Measurements from ENCODE around the gene ZGLP1. TPM values are rescaled to one million over a fixed set of nuclear protein-coding genes. Genes with fewer than 3 reads are reported as not detected.
A peak's percentile ranks its signal among the peaks of the same experiment; 100 is the strongest.

ZGLP1 gene
- total and polyA plus RNA-seq, 2 donors (not counting 1 experiment from before 2014, with no cell fraction given): 6.4 to 8.0 TPM

- Mint-ChIP-seq H3K9me3 (ENCODE audit: insufficient read depth) (no peaks in the 10 kb centered on the region), H3K27me3 (no peaks in the 10 kb centered on the region), H3K27ac (no peak overlapping the region), H3K4me1 (peaks cover 1% of the 10 kb centered on the region), H3K4me3 (no peak overlapping the region)
- ChIA-PET POLR2A (interaction anchor here (0.6 to 1.2 kb wide), 2 partner anchors 14 to 908 kb away, joined by 5 to 6 read pairs; no protein-coding TSS in a partner anchor), CTCF (interaction anchor here (1.0 to 1.1 kb wide), 2 partner anchors 48 to 84 kb away, joined by 4 to 5 read pairs; no protein-coding TSS in a partner anchor)
- Histone ChIP-seq H3K9me3 (ENCODE audit: control extremely low read depth in 1 of 3, control insufficient read depth in 2 of 3, insufficient read depth in 1 of 3, low read length in 2 of 3) (no peaks in the 10 kb centered on the region), H3K4me3 (ENCODE audit: control extremely low read depth in 1 of 5, extremely low read depth in 1 of 5, insufficient read depth in 1 of 5, low read depth in 2 of 5, low read length in 4 of 5) (no peak overlapping the region), H3K4me2 (replicated peaks; ENCODE audit: low read depth, low read length, poor library complexity, severe bottlenecking) (no peak overlapping the region), H3K36me3 (replicated peaks in 1 of 2; ENCODE audit: control extremely low read depth in 1 of 2, control insufficient read depth in 1 of 2, extremely low read depth in 1 of 2, insufficient read depth in 2 of 2, low read length in 1 of 2) (no peaks in the 10 kb centered on the region), H3K27ac (ENCODE audit: low read length in 2 of 2) (no peak overlapping the region), H3K9ac (ENCODE audit: low read length) (no peak overlapping the region), H2AFZ (ENCODE audit: insufficient read depth, low read depth, low read length, poor library complexity, severe bottlenecking) (no peak overlapping the region), H4K20me1 (ENCODE audit: control insufficient read depth, insufficient read depth, low read length, poor library complexity, severe bottlenecking) (no peaks in the 10 kb centered on the region), H3K27me3 (replicated peaks in 1 of 4; ENCODE audit: control extremely low read depth in 1 of 4, control insufficient read depth in 3 of 4, insufficient read depth in 4 of 4, low read length in 3 of 4) (no peaks in the 10 kb centered on the region), H3K4me1 (ENCODE audit: control insufficient read depth in 2 of 2, insufficient read depth in 2 of 2, low read length in 2 of 2) (peaks cover 0 to 7% of the 10 kb centered on the region in 2 donors), H3K79me2 (ENCODE audit: control insufficient read depth, insufficient read depth, low read length) (no peaks in the 10 kb centered on the region)
- intact Hi-C loops (cut with micrococcal nuclease): no loop called here
- WGBS (ENCODE audit: insufficient coverage): no CpG with 5 or more reads among the region's 5 CpGs
- DNase-seq: no peak
- TF ChIP-seq EZH2 (IDR thresholded peaks at IDR 0.05; ENCODE audit: borderline replicate concordance, insufficient read depth, low read depth, low read length, poor library complexity, severe bottlenecking): no peak
- no peak for TF ChIP-seq CTCF (IDR thresholded peaks at IDR 0.05)
- no peak for ATAC-seq (ENCODE audit: low read depth)
These were observed 3.3 kb downstream of the ZGLP1 start for GRCh38 chr19:10306327-10306726.

GRCh38 chr19:10305139-10305806, 4.3 kb downstream of the ZGLP1 start:
- Histone ChIP-seq H3K27ac (ENCODE audit: low read length in 2 of 2) (no peak overlapping the region), H3K4me2 (replicated peaks; ENCODE audit: low read depth, low read length, poor library complexity, severe bottlenecking) (peak overlapping the region; percentile 12), H3K9ac (ENCODE audit: low read length) (no peak overlapping the region), H3K4me1 (ENCODE audit: control insufficient read depth in 2 of 2, insufficient read depth in 2 of 2, low read length in 2 of 2) (peaks cover 0 to 7% of the 10 kb centered on the region in 2 donors), H2AFZ (ENCODE audit: insufficient read depth, low read depth, low read length, poor library complexity, severe bottlenecking) (no peak overlapping the region), H3K9me3 (ENCODE audit: control extremely low read depth in 1 of 3, control insufficient read depth in 2 of 3, insufficient read depth in 1 of 3, low read length in 2 of 3) (no peaks in the 10 kb centered on the region), H3K4me3 (ENCODE audit: control extremely low read depth in 1 of 5, extremely low read depth in 1 of 5, insufficient read depth in 1 of 5, low read depth in 2 of 5, low read length in 4 of 5) (no peak overlapping the region), H3K27me3 (replicated peaks in 1 of 4; ENCODE audit: control extremely low read depth in 1 of 4, control insufficient read depth in 3 of 4, insufficient read depth in 4 of 4, low read length in 3 of 4) (no peaks in the 10 kb centered on the region), H3K36me3 (replicated peaks in 1 of 2; ENCODE audit: control extremely low read depth in 1 of 2, control insufficient read depth in 1 of 2, extremely low read depth in 1 of 2, insufficient read depth in 2 of 2, low read length in 1 of 2) (no peaks in the 10 kb centered on the region), H3K79me2 (ENCODE audit: control insufficient read depth, insufficient read depth, low read length) (no peaks in the 10 kb centered on the region), H4K20me1 (ENCODE audit: control insufficient read depth, insufficient read depth, low read length, poor library complexity, severe bottlenecking) (no peaks in the 10 kb centered on the region)
- 29% methylated on average over 11 of the region's 17 CpGs for WGBS (ENCODE audit: insufficient coverage)
- Mint-ChIP-seq H3K4me1 (peaks cover 1% of the 10 kb centered on the region), H3K9me3 (ENCODE audit: insufficient read depth) (no peaks in the 10 kb centered on the region), H3K27ac (no peak overlapping the region), H3K27me3 (no peaks in the 10 kb centered on the region), H3K4me3 (no peak overlapping the region)
- CTCF ChIA-PET: interaction anchor here (0.6 to 1.3 kb wide), 3 partner anchors 84 to 101 kb away, joined by 3 to 4 read pairs (median 3); no protein-coding TSS in a partner anchor
- intact Hi-C loops (cut with micrococcal nuclease): no loop called here
- ATAC-seq (ENCODE audit: low read depth): no peak
- no peak for DNase-seq
- POLR2A ChIA-PET: interaction anchor here (0.6 kb wide), 1 partner anchor 909 kb away, joined by 5 read pairs; no protein-coding TSS in a partner anchor
- TF ChIP-seq CTCF (IDR thresholded peaks at IDR 0.05): no peak
- no peak for TF ChIP-seq EZH2 (IDR thresholded peaks at IDR 0.05; ENCODE audit: borderline replicate concordance, insufficient read depth, low read depth, low read length, poor library complexity, severe bottlenecking)

Measured in B cell (primary cell).